ENCODE results near the gene ZBTB48. TPM values are rescaled to one million over a fixed set of nuclear protein-coding genes. Genes with fewer than 3 reads are reported as not detected.

Gene ZBTB48
- polyA plus RNA-seq, 1 of the 3 experiments (the other 2 are of a cell fraction) = 31.2 TPM

DNA sequence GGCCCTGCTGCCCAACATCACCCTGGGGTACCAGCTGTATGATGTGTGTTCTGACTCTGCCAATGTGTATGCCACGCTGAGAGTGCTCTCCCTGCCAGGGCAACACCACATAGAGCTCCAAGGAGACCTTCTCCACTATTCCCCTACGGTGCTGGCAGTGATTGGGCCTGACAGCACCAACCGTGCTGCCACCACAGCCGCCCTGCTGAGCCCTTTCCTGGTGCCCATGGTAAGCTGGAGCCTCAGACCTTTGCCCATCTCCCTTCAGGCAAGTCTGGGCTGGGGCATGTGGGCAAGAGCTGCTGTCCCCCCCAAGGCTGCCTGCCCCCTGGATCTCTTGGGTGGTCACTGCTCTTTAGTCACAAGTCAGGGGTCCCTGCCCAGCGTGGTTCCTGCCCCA is 8.8 kb upstream of the ZBTB48 start:
- no peak overlapping the region for H2AFZ ChIP-seq (ENCODE audit: low read depth)
- H3K27me3 ChIP-seq (ENCODE audit: insufficient read depth) = no peaks in the 10 kb centered on the region
- CTCF ChIA-PET = interaction anchor here (1.0 to 2.7 kb wide), 3 partner anchors 16 to 64 kb away, joined by 3 to 18 read pairs (median 3); partner anchors contain the start of genes NOL9 and TAS1R1
- H3K4me3 ChIP-seq (ENCODE audit: low read depth in 2 of 2, low read length in 1 of 2) = no peak overlapping the region
- H3F3A ChIP-seq (replicated peaks; ENCODE audit: insufficient read depth) = no peaks in the 10 kb centered on the region
- no peak overlapping the region for H3K4me2 ChIP-seq
- H3K9me3 ChIP-seq = no peaks in the 10 kb centered on the region
- POLR2A ChIA-PET = interaction anchor here (1.0 kb wide), 1 partner anchor 8 kb away, joined by 3 read pairs; no protein-coding TSS in a partner anchor
- no peak overlapping the region for H3K9ac ChIP-seq
- H3K79me2 ChIP-seq (ENCODE audit: insufficient read depth) = no peaks in the 10 kb centered on the region
- no peaks in the 10 kb centered on the region for H4K20me1 ChIP-seq (ENCODE audit: insufficient read depth)
- DNase-seq = no peak
- no peak overlapping the region for H3K27ac ChIP-seq (ENCODE audit: low read depth in 2 of 2, low read length in 1 of 2)
- TF ChIP-seq SIN3A (IDR thresholded peaks at IDR 0.05; ENCODE audit: borderline replicate concordance, low read depth, low read length) (no peak), RXRA (IDR thresholded peaks at IDR 0.05; ENCODE audit: borderline replicate concordance, low read depth) (no peak), FOXM1 (IDR thresholded peaks at IDR 0.05; ENCODE audit: low read depth) (no peak)
- no peaks in the 10 kb centered on the region for H3K9me2 ChIP-seq
- 0% methylated on average over 1 of the region's 5 CpGs for WGBS (ENCODE audit: low lambda C conversion rate)
- H3K36me3 ChIP-seq (replicated peaks in 1 of 2; ENCODE audit: control insufficient read depth in 1 of 2, insufficient read depth in 2 of 2, low read length in 1 of 2) = no peaks in the 10 kb centered on the region
- H3K4me1 ChIP-seq (ENCODE audit: control insufficient read depth in 1 of 2, insufficient read depth in 2 of 2, low read depth in 1 of 2, low read length in 1 of 2) = no peaks in the 10 kb centered on the region

DNA sequence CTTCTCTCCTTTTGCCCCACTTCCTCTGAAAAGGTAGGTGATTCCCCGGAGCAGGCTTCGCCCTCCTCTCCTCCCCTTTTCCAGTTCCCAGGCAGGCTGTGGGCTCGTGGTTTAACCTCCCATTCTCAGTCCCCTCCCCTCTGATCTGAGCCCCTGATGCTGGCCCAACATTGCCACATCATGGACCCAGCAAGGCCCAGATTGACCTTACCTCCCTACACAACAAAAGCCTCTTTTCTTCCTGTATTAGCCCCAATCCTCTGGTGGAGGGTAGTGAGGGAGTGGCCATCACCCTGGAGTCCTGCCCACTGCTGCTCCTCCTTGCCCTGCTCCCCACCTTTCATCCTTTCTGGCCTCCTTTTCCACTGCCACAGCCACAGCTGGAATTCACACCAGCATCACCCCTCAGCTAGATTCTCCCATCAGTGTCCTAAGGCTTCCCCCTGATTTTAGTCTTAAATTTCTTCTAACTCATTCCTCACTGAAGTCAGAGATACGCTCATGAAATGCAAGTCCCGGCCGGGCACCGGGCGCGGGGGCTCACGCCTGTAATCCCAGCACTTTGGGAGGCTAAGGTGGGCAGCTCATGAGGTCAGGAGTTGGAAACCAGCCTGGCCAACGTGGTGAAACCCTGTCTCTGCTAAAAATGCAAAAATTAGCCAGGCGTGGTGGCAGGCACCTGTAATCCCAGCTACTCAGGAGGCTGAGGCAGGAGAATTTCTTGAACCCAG is 7.0 kb upstream of the ZBTB48 start:
- POLR2A ChIA-PET = no interaction called here
- no peak overlapping the region for H3K9ac ChIP-seq

More for the DNA sequence above, 7.0 kb upstream of the ZBTB48 start:
- peak; percentile 20 for DNase-seq
- Histone ChIP-seq H3K9me2 (no peaks in the 10 kb centered on the region), H3K4me1 (ENCODE audit: control insufficient read depth in 1 of 2, insufficient read depth in 2 of 2, low read depth in 1 of 2, low read length in 1 of 2) (no peaks in the 10 kb centered on the region), H3F3A (replicated peaks; ENCODE audit: insufficient read depth) (no peaks in the 10 kb centered on the region), H3K79me2 (ENCODE audit: insufficient read depth) (no peaks in the 10 kb centered on the region), H3K4me3 (ENCODE audit: low read depth in 2 of 2, low read length in 1 of 2) (no peak overlapping the region), H3K27ac (ENCODE audit: low read depth in 2 of 2, low read length in 1 of 2) (no peak overlapping the region), H3K9me3 (no peaks in the 10 kb centered on the region), H3K27me3 (ENCODE audit: insufficient read depth) (no peaks in the 10 kb centered on the region), H3K36me3 (replicated peaks in 1 of 2; ENCODE audit: control insufficient read depth in 1 of 2, insufficient read depth in 2 of 2, low read length in 1 of 2) (no peaks in the 10 kb centered on the region), H3K4me2 (no peak overlapping the region), H4K20me1 (ENCODE audit: insufficient read depth) (no peaks in the 10 kb centered on the region), H2AFZ (ENCODE audit: low read depth) (no peak overlapping the region)
- no peak for TF ChIP-seq GATA2 (CRISPR knock-in tag; IDR thresholded peaks at IDR 0.05)
- no peak for TF ChIP-seq ELF1 (IDR thresholded peaks at IDR 0.05)
- TF ChIP-seq, protein P1, sequence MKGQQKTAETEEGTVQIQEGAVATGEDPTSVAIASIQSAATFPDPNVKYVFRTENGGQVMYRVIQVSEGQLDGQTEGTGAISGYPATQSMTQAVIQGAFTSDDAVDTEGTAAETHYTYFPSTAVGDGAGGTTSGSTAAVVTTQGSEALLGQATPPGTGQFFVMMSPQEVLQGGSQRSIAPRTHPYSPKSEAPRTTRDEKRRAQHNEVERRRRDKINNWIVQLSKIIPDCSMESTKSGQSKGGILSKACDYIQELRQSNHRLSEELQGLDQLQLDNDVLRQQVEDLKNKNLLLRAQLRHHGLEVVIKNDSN (IDR thresholded peaks at IDR 0.05; ENCODE audit: borderline replicate concordance, low read depth) = no peak
- TF ChIP-seq RXRA (IDR thresholded peaks at IDR 0.05; ENCODE audit: borderline replicate concordance, low read depth) = no peak
- TF ChIP-seq, protein P2, sequence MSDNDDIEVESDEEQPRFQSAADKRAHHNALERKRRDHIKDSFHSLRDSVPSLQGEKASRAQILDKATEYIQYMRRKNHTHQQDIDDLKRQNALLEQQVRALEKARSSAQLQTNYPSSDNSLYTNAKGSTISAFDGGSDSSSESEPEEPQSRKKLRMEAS (IDR thresholded peaks at IDR 0.05; ENCODE audit: low read depth) = no peak
- no peak for TF ChIP-seq JUND (IDR thresholded peaks at IDR 0.05)
- TF ChIP-seq, protein P3, sequence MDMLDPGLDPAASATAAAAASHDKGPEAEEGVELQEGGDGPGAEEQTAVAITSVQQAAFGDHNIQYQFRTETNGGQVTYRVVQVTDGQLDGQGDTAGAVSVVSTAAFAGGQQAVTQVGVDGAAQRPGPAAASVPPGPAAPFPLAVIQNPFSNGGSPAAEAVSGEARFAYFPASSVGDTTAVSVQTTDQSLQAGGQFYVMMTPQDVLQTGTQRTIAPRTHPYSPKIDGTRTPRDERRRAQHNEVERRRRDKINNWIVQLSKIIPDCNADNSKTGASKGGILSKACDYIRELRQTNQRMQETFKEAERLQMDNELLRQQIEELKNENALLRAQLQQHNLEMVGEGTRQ (IDR thresholded peaks at IDR 0.05; ENCODE audit: borderline replicate concordance, low read depth, low read length) = no peak
- TF ChIP-seq RCOR1 (IDR thresholded peaks at IDR 0.05; ENCODE audit: low read length) = no peak
- TF ChIP-seq MEF2A (IDR thresholded peaks at IDR 0.05; ENCODE audit: borderline replicate concordance, low read depth) = no peak
- TF ChIP-seq, protein P4, sequence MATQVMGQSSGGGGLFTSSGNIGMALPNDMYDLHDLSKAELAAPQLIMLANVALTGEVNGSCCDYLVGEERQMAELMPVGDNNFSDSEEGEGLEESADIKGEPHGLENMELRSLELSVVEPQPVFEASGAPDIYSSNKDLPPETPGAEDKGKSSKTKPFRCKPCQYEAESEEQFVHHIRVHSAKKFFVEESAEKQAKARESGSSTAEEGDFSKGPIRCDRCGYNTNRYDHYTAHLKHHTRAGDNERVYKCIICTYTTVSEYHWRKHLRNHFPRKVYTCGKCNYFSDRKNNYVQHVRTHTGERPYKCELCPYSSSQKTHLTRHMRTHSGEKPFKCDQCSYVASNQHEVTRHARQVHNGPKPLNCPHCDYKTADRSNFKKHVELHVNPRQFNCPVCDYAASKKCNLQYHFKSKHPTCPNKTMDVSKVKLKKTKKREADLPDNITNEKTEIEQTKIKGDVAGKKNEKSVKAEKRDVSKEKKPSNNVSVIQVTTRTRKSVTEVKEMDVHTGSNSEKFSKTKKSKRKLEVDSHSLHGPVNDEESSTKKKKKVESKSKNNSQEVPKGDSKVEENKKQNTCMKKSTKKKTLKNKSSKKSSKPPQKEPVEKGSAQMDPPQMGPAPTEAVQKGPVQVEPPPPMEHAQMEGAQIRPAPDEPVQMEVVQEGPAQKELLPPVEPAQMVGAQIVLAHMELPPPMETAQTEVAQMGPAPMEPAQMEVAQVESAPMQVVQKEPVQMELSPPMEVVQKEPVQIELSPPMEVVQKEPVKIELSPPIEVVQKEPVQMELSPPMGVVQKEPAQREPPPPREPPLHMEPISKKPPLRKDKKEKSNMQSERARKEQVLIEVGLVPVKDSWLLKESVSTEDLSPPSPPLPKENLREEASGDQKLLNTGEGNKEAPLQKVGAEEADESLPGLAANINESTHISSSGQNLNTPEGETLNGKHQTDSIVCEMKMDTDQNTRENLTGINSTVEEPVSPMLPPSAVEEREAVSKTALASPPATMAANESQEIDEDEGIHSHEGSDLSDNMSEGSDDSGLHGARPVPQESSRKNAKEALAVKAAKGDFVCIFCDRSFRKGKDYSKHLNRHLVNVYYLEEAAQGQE (IDR thresholded peaks at IDR 0.05; ENCODE audit: low read depth, low read length) = no peak
- TF ChIP-seq EZH2phosphoT487 (IDR thresholded peaks at IDR 0.05; ENCODE audit: borderline replicate concordance, low read depth) = no peak
- no peak for TF ChIP-seq TEAD4 (IDR thresholded peaks at IDR 0.05; ENCODE audit: borderline replicate concordance, insufficient read depth)
- TF ChIP-seq CHD2 (IDR thresholded peaks at IDR 0.05; ENCODE audit: low read length, partially characterized antibody) = no peak
- TF ChIP-seq EP300 (IDR thresholded peaks at IDR 0.05; ENCODE audit: borderline replicate concordance in 1 of 2, low read depth in 1 of 2, low read length in 1 of 2) = no peak
- 61% methylated on average over 12 of the region's 12 CpGs for WGBS (ENCODE audit: low lambda C conversion rate)
- CTCF ChIA-PET = interaction anchor here (1.0 to 2.7 kb wide), 2 partner anchors 18 to 29 kb away, joined by 3 to 18 read pairs; partner anchors contain the start of genes NOL9 and TAS1R1

All from SK-N-SH (cell line).